ENCODE data around the gene SLCO1C1.

Gene SLCO1C1

GRCh38 chr12:20798554-20798953, 103.4 kb downstream of the SLCO1C1 start:
- peak in 1 of 2 experiments; percentile 0 for DNase-seq

- no peak for DNase-seq
These were observed 105.0 kb downstream of the SLCO1C1 start for GRCh38 chr12:20800160-20800559.

- no peak for DNase-seq
These were observed 105.9 kb downstream of the SLCO1C1 start for GRCh38 chr12:20801035-20801434.
